Tongue (tissue), 2 donors: ENCODE results near the gene UTP18. TPM values are rescaled to one million over a fixed set of nuclear protein-coding genes. Genes with fewer than 3 reads are reported as not detected.

Experiments
- DNase-seq: peaks from one replicate; pipeline ENCODE4 v3.0.0-alpha.2; 2015
- total RNA-seq: library from RNA; depleted of rRNA; stranded (reverse); fragments of >200 nt; gene quantifications from one replicate; pipeline ENCODE4 v1.2.3, GENCODE V29; 2014

Gene UTP18
- total RNA-seq, 1 donor from 2014 or later, result 24.5 TPM

- DNase-seq, result no peak
Measured at GRCh38 chr17:51335883-51336822, 75.8 kb downstream of the UTP18 start.

GRCh38 chr17:51341457-51341856 lies 81.1 kb downstream of the UTP18 start:
- DNase-seq, result no peak

GRCh38 chr17:51342257-51342656 lies 81.9 kb downstream of the UTP18 start:
- no peak for DNase-seq

GRCh38 chr17:51344532-51344931 lies 84.2 kb downstream of the UTP18 start:
- no peak for DNase-seq

GRCh38 chr17:51346218-51346982 lies 86.1 kb downstream of the UTP18 start:
- no peak for DNase-seq

Other genes with a start within 250 kb of the UTP18 start
- 153 TPM for gene SPAG9, start 139.7 kb upstream of the UTP18 start, total RNA-seq
- gene NME1, start 107.0 kb upstream of the UTP18 start, total RNA-seq, result 30.7 TPM
- gene NME2, start 94.1 kb upstream of the UTP18 start, total RNA-seq, result 201 TPM
- 36.7 TPM for gene MBTD1, start 497 bp upstream of the UTP18 start, total RNA-seq